Measurements from ENCODE around the gene SLC2A11.
"Not testable (repeated sequence)": the region's sequence is repeated elsewhere in the genome, so short reads cannot be mapped to it uniquely, and the experiment has no call there.

The SLC2A11 gene

GRCh38 chr22:23909296-23909898 is 51.7 kb downstream of the SLC2A11 start:
- DNase-seq = no peak

DNA sequence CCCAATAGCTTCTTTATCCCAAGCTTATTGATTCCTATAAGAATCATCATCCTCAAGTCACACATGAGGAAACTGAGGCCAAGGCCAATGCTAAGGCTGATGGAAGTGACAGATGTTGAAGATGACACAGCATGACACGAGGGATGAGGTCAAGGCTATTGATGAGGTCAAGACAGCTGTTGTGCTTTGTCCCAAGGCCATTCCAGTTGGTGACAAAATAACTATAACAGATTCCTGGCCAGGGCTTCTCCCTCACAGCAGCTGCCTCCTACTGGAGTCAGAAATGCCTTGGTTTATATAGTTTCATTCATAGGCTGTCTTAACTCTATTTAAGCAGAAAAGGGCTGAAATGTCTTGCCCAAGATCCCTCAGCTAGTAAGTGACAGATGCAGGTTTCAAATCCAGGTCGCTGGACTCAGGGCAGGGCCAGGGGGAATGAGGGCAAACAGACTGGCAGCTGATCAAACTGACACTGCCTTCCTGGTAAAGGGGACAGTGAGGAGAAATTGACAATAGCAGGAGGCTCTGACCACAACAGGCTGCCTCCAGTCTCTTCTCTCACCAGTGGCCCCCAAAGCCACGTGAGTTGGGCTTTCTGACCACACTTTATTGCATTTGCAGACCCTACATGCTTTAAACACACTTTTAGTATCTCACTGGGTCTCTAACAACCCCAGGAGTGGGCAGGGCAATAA is 53.0 kb downstream of the SLC2A11 start:
- no peak for DNase-seq

GRCh38 chr22:23911318-23911980 is 53.8 kb downstream of the SLC2A11 start:
- no peak for DNase-seq

- DNase-seq = no peak
These were observed 54.7 kb downstream of the SLC2A11 start for GRCh38 chr22:23912293-23912903.

DNA sequence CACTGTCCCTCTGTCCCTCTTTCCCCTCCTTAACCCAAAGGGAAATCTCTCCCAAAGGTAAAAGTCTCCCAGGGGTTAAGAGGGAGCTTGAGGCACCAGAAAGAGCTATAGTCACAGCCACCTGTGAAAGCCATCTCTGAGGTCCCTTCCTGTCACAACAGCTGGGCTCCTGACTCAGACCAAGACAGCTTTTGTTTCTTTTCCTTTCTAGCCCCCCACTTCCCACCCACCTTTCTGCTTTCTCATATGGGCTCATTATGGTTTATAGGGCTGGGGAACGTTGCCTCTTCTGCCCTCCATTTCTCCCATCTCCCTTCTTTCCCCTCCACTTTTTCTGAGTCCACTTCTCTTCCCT is 55.6 kb downstream of the SLC2A11 start:
- no peak for DNase-seq

GRCh38 chr22:23913661-23914353 is 56.1 kb downstream of the SLC2A11 start:
- DNase-seq = peak; percentile 100

- DNase-seq = no peak
These were observed 57.6 kb downstream of the SLC2A11 start for GRCh38 chr22:23915290-23915689.

- not testable (repeated sequence) for DNase-seq
These were observed 62.6 kb downstream of the SLC2A11 start for GRCh38 chr22:23920267-23920611.

- DNase-seq = not testable (repeated sequence)
These were observed 64.0 kb downstream of the SLC2A11 start for GRCh38 chr22:23921586-23922201.

- DNase-seq = no peak
These were observed 65.2 kb downstream of the SLC2A11 start for GRCh38 chr22:23922921-23923320.

- no peak for DNase-seq
These were observed 67.4 kb downstream of the SLC2A11 start for GRCh38 chr22:23925020-23925606.

DNA sequence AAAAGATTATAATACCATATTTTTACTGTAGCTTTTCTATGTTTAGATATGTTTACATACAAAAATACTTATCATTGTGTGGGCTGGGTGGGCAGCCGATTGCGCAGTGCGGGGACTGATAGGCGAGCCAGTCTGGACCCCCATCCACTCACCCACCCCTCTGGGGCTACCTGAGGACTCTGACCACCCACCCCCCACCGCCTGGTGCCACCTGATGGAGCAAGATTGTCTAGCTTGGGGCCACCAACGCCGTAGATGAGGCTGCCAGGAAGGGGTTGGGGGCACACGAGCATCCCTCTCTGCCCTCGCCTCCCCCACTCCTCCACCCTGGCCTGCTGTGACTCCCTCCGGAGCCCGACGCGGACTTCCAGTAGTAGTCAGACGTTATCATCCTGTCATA is 68.9 kb downstream of the SLC2A11 start:
- DNase-seq = no peak

All from stimulated activated CD4-positive, alpha-beta T cell treated with anti-CD3 and anti-CD28 coated beads, Interleukin-1b, Interleukin-23, amount 100 ng/mL, for 48 hours (primary cell).